ENCODE results near the gene AQP12B.

GRCh38 chr2:240713928-240714746 is 31.5 kb upstream of the AQP12B start:
- TF ChIP-seq CTCF (tag by site-specific recombination; IDR thresholded peaks at IDR 0.05) (no peak), ZNF302 (tag by site-specific recombination; IDR thresholded peaks at IDR 0.05; ENCODE audit: low read depth) (no peak), ZBTB8A (tag by site-specific recombination; IDR thresholded peaks at IDR 0.05) (no peak), ZBTB44 (tag by site-specific recombination; IDR thresholded peaks at IDR 0.05) (no peak)

All from HEK293 (cell line).